Stimulated activated CD4-positive, alpha-beta T cell treated with anti-CD3 and anti-CD28 coated beads, Interleukin-2, amount 100 ng/mL, for 4 hours (primary cell): ENCODE data around the gene SLC12A3.

ENCODE experiments used
- DNase-seq: peaks from one replicate; pipeline ENCODE4 v3.0.0-alpha.2; 2020; ENCODE audit warnings: low read depth

The SLC12A3 gene

DNA sequence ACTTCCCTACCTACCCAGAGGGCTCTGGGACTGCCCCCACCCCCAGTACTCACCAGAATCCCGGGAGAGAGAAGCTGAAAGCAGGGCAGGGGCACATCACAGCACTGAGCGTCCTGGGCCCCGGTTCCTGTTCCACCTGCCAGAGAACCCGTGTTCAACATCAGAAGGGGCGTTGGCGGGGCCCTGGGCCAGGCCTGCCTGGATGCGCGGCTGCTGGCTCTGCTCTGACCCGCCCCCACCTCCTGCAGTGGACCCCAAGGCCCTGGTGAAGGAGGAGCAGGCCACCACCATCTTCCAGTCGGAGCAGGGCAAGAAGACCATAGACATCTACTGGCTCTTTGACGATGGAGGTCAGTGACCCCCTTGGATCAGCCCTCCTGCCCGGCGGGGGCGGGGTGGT is 27.7 kb downstream of the SLC12A3 start:
- DNase-seq: no peak

DNA sequence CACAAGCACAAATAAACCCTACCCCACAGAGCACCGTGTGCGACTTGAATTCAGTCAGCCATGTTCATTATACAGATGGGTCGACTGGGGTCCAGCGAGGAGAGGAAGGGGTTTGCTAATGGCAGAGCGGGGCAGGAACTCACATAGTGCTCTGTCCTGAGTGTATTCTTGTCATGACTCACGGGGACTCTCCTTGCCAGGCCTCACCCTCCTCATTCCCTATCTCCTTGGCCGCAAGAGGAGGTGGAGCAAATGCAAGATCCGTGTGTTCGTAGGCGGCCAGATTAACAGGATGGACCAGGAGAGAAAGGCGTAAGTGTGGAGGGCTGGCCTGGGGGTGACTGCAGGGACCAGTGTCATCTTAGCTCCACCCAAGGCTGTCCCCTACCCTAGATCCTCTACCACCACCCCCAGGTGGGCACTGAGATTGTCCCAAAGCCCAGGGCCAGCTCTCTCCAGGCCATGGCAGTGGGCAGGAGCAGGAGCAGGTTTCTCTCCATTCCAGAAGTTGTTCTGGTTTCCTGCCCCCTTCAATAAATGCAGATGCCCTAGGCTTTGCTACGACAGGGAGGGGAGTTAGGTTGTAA is 29.4 kb downstream of the SLC12A3 start:
- DNase-seq: no peak

DNA sequence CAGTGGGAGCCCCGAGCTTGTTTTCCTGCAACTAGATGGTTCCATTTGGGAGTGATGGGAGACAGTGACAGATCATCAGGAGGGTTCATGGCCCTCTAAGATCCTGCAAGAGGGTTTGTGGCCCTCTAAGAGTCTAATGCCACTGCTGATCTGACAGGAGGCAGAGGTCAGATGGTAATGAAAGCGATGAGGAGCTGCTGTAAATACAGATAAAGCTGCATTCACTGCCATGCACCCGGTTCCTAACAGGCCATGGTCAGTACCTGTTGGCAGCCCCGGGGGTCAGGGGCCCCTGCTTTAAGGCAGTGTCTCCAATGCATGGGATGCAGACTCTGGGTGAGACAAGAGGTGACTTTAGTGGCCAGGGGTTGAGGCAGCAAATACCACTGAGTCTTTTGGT is 30.8 kb downstream of the SLC12A3 start:
- no peak for DNase-seq

DNA sequence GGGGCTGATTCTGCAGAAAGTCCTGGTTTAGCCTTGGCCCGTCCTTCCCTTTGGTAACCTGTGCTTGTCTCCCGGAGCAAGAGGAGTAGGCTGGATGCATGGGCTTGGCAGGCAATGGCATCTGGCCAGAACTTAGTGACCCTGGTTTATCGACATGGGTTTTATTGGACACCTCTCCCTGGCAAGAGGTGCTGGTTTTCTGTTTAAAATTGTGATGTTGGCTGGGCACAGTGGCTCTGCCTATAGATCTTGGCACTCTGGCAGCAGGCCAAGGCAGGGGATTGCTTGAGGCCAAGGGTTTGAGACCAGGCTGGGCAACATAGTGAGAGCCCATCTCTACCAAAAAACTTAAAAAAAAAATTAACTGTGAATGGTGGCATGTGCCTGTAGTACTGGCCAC is 31.2 kb downstream of the SLC12A3 start:
- DNase-seq: no peak

DNA sequence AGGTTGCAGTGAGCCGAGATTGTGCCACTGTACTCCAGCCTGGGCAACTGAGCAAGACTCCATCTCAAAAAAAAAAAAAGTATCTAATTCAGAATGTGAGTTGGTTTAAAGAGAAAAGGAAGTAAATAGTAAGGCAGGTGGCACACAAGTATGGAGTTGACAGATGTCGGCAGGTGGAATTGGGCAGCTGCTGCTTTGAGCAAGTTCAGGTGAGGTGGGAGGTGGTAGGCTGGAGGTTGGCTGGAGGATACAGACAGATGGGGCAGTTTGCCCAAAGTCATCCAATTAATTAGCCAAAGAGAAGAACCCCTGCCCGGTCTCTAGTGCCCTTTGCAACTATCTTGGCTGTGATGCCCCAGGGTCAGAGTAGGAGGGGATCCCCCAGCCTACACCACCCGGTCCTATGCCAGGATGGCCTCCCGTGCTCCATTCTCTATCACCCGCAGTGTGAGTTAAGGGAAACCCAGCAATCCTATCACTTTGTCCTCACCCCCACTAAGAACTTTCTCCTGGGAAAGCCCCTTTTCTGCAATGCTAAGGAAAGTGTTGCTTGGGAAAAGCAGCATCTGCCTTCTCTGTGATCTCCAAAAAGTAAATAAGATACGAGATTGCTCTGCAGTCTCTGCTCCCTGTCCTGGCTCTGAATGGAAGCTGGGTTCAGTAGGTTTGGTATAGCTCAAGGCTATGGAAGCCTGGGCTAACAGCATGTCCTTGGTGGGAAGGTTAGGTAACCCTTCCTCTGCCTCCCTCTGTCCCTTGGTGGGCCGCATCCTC is 32.2 kb downstream of the SLC12A3 start:
- no peak for DNase-seq

DNA sequence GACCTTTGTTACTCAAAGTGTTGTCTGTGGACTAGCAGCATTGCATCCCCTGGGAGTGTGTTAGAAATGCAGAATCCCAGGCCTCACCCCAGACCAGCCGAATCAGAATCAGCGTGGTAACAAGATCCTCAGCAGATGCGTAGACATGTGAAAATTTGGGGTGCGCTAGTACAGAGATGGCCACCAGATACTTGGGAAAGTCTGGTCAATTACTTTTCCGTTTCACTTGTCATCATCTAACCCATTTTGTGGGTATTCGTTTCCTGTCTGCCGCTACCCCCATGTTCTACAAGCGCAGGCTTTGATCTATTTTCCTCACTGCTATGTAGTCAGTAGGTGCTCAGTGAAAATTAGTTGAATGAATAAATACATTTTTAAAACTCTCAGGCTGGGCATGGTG is 33.8 kb downstream of the SLC12A3 start:
- no peak for DNase-seq

DNA sequence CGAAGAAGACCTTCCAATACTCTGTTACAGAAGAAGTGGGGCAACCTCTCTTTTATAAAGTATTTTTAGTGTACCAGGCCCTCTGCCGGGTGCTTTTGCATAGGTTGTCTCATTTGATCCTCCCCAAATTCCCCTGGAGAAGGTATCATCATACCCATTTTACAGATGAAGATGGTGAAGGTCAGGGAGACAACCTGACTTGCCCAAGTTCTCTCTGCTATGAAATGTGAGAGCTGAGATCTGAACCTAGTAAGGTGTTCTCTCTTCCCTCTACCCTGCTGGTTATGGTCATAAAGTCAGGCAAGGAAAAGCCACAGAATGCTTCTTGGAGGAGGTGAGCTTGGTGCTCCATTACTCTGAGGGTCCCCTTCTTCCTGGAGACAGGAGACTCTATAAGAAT is 38.9 kb downstream of the SLC12A3 start:
- no peak for DNase-seq

DNA sequence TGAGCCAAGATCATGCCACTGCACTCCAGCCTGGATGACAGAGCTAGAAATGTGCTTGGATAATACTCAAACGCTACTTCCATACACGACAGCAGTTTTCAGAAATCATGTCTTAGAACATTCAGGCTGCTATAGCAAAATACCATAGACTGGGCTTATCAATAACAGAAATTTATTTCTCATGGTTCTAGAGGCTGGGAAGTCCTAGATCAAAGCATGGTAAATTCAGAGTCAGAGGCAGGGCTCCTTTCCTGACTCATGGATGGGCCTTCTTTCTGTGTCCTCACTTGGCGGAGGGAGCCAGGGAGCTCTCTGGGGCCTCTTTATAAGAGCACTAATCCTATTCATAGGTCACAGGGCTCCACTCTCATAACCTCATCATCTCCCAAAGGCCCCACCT is 42.4 kb downstream of the SLC12A3 start:
- no peak for DNase-seq

DNA sequence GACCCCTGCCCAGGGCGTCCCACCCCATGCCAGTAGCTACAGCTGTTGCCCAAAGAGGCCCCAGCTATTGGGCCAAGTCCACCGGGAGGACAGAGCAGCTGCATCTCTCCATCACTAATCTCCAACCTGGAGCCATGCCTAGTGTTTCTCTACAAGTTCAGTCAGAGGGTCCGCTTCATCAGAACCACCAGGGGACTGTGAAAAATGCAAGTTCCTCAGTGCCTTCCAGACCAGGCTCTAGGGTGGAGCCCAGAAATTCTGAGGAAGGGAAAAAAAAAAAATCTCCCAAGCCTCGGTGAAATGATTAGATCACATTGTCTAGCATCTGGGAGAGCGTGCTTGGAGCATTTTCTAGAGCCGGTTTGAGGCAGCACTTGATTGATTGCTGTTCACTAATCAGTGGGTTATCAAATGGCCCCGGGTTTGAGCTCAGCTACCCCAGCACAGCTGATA is 44.5 kb downstream of the SLC12A3 start:
- DNase-seq: no peak

DNA sequence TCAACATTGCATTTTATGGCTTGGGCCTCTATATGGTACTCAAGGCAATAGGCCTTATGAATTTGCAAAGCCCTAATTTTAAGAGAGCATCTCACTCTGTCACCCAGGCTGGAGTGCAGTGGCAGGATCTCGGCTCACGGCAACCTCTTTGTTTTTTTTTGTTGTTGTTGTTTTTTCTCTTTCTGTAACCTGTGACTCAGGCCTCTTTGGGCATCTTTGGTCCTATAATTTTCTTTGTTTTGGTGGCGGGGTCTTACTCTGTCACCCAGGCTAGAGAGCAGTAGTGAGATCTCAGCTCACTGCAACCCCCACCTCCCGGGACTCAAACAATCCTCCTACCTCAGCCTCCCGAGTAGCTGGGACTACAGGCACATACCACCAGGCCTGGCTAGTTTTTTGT is 45.1 kb downstream of the SLC12A3 start:
- DNase-seq: no peak

DNA sequence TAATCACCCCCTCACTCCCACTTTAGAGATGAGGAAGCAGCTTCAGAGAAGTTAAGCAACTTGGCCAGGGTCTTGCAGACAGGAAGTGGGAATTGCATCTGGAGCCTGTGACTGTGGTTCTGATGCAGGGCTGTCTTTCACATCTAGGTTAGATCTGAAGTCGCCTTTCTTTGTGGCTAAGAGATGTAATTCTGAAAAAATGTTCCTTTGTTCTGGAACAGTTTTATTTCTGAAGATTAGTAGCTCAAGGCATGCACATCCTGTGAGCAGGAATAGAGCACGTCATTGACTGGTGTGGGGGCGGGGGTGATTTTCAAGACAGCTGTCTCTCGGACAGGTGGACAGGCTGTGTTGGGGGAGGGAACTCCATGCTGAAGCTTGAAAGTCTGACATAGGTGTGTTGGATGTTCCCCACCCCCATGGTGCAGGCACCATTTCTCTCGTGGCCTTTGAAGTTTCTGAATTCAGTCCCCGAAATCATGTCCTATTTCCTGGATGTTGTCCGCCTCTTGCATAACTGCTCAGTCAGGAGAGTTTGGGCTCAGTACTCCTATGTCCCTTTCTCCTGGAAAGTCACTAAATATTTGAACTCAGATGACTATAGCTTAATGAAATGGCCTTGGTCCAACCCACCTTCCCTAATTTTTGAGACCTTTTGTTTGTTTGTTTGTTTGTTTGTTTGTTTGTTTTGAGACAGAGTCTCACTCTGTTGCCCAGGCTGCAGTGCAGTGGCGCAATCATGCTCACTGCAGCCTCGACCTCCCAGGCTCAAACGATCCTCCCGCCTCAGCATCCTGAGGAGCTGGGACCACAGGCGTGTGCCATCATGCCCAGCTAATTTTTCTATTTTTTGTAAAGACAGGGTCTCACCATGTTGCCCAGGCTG is 45.9 kb downstream of the SLC12A3 start:
- no peak for DNase-seq

DNA sequence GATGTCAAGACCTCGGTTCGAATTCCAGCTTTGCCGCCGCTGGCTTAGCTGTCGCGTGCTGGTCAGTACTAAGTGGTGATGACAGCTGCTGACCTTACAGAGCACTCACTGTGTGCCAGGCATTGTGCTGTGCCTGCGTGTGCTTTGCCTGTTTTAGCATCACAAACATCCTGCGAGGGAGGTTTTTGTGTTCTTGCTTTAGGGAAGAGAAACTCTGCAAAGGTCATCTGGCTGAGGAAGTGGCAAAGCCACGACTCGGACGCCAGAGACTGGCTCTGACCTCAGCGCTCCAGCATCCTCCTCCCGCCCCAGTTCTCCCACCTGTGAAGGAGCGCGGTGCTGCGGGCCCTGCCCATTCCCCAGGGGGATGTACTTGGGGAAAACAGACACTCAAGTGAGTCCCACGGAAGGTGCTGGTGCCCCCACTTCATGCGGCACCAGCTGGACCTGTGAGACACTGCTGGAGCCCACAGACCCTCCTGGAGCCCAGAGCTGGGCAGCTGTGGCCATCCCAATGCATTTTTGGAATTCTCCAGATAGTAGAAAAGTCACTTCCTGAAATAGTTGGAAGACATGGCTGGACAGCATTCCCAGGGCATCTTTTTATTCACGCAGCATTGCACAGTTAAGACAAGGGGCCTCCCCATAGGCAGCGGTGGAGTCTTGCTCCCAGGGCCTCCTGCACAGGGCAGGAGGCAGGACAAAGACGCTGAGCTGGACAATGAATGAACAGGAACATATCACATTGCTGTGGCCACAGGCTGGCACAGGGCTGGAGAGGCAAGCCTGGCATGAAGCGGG is 47.0 kb downstream of the SLC12A3 start:
- no peak for DNase-seq

DNA sequence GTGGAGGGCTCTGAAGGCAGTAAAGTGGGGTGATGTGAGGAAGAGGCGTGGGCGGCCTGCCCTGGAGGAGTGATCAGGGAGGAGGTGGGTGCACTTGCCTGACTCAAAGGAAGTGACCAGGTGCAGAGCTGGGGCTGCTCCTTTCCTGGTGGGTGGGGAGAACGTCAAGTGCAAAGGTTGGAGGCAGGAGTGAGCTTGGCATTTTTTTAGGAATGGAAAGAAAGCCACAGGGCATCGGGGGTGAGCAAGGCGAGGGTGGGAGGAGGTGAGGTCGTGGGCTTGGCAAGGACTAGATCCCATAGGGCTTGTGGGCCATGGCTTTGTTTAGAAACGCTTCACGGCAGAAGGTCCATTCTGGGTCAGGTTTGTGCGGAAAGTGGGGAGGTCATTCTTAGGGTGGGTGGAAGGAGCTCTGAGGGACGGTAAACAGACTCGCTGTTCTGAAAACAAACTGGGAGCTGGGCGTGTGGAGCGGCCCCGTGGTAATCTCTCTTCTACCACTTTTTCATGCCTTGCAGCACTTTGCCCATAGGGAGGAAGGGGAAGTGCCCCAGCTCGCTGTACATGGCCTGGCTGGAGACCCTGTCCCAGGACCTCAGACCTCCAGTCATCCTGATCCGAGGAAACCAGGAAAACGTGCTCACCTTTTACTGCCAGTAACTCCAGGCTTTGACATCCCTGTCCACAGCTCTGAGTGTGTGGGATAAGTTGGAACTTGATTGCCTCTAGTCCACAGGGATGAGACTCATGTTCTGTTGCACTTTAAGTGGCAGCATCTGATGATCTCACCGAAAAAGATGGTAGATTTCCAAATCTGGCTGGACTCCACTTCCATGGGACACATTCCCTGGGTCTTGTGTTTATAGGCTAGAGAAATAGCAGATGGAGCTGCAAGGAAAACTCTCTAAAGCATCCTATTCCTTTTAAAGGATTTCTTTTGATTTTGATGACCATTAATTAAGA is 48.0 kb downstream of the SLC12A3 start:
- DNase-seq: no peak

DNA sequence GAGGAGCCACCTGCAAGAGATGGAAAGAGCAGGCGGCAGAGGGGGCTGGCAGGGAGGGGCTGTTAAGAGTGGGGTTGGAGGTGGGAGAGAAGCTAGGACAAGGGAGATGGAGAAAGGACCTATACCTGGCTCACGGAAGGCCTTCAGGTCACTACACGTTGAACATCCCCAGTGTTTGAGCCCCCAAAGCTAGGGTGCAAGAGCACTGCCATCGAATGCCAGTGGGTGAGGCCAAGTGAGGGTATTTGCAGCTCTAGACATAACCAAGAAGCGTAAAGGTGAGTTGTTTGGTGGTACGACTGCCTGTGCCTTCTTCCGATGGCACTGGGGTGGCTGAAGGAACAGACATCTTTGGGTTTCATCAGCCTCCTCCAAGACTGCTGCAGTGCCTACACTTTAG is 49.9 kb downstream of the SLC12A3 start:
- DNase-seq: no peak

DNA sequence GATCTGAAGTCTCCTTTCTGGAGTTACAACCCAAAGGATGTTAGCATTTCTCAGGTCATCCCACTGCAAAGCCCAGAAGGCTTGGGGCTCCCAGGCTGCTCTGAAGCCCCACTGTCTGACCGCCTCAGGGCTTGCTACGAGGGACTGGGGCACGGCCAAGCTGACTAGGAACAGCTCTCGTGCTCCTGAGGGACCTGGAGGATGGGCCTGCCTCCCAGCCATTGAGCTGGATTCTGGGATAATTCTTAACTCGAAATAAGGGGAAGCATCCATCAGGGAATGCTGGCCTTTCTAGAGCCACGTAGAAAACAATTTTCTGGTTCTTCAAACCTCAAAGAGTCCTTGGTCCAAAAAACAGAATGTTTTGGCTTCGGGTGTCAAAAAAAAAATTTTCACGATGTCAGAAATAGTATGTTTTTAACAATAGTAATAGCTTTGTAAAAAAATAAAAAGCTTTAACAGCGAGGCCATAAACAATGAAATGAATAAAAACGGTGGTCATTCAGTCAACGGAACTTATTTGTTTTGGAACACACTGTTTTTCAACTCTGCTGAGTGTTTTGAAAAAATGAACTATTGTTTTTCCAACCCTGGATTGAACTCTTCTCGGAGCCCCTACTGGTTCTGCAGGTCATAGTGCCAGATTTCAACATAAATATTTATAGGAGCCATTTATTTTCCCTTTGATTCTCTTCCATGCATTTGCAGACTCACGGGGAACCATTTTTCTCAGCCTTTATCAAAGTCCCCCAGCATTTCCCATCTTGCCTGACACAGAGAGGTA is 50.5 kb downstream of the SLC12A3 start:
- DNase-seq: no peak

DNA sequence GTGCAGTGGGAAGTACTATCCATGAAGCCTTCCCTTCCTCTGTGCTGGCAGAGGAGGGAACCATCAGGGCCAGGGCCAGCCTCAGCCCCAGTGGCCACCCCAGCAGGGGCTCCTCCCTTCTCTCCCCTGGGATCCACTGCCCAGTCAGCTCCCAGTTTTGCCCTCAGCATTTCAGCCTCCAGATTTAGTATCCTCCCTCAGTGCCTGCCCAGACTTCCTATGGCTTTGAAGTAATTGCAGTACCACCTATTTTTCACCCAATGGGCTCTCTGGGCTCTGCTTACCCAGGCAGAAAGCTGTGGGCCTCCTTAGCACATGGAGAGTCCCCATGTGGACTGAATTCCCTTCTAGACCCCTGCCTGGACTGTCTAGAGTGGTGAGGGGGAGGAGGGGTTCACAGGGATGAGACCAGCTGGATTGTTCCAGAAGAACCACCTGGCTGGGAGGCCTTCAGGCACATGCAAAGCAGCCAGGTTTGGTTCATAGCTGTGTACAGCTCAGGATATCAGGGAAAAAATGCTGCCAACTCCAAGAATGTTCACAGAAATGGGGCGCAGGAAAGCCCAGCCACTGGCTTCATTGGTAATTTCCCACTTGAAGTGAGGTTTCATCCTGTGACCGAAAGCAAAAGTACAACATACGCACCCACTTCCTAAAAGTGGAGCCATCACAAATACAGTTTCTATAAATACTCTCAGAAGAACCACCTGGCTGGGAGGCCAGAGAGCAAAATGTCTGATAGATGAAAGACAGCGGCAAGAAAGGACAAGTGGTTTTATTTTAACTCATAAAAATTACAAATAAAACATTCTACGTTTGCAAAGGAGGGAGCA is 51.8 kb downstream of the SLC12A3 start:
- no peak for DNase-seq

DNA sequence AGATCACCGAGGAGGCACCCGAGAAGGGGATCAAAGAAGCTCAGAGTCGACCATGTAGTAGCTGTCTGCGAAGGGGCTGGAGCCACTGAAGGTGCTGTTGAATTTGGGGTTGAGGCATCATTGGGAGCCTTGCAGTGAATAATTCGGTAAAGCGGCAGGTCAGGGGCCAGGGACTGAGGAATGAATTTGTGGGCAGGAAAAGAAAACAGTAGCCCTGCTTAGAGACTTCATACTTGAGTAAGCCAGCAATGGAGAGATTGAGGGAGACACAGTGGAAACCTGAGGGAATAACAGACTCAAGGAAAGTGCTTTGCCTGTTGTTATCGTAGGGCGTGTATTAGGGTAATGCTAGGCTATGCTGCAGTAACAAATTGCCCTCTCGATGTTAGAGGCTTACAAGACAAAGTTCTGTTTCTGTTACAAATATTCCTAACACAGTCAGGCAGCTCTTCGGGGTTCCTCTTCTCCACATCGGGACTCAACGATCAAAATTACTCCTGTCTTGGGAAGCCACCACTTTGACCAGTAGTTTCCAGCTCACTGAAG is 53.5 kb downstream of the SLC12A3 start:
- DNase-seq: no peak

DNA sequence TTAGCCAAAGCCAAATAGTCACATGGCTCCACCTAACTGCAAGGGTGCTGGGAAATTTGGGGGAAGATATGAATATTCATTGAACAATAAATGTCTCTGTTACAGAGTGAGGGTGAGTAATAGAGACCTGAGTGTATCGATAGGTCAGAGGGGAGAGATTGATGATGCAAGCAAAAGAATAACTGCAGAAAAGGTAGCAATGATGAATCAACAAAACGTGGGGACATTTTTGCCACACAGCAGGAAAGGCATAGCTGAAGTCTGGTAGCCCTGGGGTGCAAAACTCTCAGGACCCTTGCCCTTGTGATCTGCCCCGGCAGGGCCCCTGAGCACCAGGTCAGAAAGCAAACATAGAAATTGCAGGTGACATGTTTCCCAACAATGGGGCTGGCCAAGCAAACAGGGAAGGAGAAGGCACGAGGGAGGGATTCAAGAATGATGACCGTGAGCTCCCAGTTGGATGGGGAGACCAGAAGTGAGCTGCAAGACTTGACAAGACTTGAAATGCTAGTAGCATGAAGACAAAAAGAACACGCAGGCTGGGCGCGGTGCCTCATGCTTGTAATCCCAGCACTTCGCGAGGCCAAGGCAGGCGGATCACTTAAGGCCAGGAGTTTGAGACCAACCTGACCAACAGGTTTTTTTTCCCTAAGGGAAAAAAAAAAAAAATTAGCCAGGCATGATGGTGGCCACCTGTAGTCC is 54.2 kb downstream of the SLC12A3 start:
- no peak for DNase-seq
